Cortex of kidney (tissue), 1 donor: ENCODE measurements around the gene GFI1.
"Not testable (repeated sequence)": the region's sequence is repeated elsewhere in the genome, so short reads cannot be mapped to it uniquely, and the experiment has no call there.

ENCODE experiments used
- DNase-seq: peaks from one replicate; lab custom pipeline; 2025; lab: John Stamatoyannopoulos, UW

GFI1 gene

DNA sequence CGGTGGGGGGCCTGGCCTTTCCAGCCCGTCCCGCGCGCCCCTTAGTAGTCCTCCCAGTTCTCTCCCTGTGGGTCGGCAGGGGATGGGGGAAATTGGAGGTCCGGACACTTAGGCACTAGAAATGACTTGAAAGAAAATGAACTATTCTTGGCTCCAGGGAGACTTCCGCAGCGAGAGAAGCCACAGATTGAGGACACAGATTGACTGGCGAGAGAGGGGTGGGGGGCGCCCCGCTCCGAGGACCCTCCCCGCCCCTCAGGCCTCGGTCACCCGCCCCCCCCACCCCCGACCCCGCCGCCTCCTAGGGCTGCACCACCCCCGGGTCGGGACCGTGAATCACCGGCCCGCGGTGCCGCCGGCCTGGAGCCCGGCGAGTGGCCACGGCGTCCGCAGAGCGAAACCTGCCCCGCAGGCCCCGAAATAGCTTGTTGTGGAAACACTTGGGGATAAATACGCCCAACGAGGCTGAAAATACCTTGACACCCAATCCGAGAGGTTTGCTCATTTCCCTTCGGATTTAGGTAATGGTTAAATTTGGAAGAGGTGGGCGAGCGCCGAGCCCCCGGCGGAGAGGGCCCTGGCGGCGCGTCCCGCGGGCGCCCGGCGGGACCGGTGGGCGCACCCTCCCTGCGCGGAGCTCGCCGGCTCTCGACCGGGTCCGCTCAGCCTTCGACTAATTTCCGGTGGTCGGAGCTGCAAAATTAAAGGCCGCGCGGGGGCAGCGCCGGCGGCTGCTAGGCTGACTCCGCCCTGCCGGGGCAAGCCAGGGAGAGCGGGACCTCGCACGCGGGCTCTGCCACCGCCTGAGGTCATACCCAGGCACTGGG lies at the start of gene GFI1:
Gene GFI1, minus strand, starts transcription at position 675 of the 827 bp plus-strand sequence. CDS start 3,438 bp downstream, outside the sequence.
- DNase-seq = no peak

DNA sequence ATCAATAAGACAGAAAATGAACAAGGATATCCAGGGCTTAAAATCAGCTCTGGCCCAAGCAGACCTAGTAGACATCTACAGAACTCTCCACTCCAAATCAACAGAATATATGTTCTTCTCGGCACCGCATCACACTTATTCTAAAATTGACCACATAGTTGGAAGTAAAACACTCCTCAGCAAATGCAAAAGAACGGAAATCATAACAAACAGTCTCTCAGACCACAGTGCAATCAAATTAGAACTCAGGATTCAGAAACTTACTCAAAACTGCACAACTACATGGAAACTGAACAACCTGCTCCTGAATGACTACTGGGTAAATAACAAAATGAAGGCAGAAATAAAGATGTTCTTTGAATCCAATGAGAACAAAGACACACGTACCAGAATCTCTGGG lies 45.6 kb upstream of the GFI1 start:
- not testable (repeated sequence) for DNase-seq

DNA sequence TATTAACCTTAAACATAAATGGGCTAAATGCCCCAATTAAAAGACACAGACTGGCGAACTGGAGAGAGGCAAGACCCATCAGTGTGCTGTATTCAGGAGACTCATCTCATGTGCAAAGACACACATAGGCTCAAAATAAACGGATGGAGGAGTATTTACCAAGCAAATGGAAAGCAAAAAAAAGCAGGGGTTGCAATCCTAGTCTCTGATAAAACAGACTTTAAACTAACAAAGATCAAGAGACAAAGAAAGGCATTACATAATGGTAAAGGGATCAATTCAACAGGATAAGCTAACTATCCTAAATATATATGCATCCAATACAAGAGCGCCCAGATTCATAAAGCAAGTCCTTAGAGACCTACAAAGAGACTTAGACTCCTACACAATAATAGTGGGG lies 45.2 kb upstream of the GFI1 start:
- not testable (repeated sequence) for DNase-seq

DNA sequence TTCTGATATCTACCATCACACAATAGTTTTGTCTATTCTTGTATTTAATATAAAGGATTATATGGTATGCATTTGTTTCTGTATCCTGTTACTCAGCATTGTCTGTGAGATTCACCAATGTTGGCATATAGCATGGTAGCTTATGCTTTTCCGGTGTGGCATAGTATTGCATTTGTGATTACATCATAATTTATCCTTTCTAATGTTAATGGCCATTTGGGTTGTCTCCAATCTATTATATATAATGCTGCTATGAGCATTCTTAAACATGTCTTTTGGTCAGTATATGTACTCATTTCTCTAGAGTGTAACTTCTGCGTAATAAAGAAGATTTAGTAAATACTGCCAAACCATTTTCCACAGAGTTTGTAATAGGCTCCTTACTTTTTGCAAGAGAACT lies 40.9 kb upstream of the GFI1 start:
- no peak for DNase-seq

DNA sequence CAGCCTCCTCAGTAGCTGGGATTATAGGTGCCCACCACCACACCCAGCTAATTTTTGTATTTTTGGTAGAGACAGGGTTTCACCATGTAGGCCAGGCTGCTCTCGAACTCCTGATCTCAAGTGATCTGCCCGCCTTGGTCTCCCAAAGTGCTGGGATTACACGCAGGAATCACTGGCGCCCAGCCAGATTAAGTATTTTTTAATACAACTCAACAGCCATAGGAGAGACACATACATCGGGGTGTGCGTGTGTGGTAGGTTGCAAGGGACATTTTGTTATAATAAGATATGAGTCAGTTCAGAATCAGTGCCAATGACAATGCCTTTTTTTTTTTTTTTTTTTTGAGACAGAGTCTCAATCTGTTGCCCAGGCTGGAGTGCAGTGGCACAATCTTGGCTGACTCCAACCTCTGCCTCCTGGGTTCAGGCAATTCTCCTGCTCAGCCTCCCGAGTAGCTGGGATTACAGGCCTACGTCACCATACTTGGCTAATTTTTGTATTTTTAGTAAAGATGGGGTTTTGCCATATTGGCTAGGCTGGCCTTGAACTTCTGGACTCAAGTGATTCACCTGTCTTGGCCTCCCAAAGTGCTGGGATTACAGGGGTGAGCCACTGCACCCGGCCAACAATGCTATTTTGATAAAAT lies 38.3 kb upstream of the GFI1 start:
- not testable (repeated sequence) for DNase-seq

DNA sequence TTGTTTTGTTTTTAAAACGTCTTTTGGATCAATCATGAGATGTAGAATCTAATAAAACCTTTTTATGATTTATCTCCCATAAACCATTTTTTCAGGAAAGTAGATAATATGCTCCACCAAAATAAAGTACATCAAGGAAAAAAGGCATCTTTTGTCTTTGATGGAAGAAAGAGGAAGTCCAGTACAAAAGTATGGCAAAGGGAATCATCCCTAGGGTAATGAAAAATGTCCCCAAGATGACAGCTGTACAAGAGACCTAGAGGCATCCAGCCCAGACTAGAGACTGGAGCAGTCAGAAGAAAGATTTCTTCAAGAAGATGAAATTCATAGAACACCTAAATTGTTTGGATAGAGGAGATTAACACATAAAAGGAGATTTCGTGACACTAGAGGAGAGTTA lies 32.3 kb upstream of the GFI1 start:
- no peak for DNase-seq

DNA sequence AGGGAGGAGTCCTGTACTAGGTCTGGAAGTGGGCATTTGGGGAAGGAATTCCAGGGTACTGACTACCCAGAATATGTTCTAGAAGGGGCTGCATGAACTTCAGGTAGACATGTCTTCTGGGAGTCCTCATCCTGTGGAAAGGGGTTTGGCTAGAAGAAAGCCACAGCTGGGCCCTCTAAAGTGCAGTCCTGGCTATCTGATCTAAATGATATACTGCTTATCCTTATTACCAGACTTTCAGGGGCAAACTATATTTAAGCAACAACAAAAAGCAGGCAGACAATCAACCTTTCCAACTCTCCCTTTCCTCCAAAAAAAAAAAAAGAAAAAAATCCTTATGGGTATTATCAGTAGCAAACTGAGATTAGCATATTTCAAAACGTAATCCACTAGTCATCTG lies 29.8 kb upstream of the GFI1 start:
- no peak for DNase-seq

DNA sequence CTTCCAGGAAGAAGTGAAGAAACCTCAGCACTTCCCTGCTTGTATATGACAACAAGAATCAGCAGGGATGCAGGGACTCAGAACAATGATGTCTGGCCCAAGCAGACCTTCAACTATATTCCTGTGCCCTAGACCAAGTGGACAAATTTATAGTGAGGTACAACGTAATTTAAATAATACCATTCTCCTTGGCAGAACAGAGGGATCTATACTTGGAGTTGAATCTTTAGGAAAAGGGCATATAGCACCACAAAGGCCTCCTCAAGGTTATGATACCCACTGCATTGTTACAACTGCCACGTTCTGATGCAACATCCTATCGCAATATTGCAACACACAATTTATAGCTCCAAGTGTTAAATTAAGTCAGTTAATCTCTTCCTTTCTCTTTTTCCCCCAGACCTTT lies 29.1 kb upstream of the GFI1 start:
- no peak for DNase-seq

DNA sequence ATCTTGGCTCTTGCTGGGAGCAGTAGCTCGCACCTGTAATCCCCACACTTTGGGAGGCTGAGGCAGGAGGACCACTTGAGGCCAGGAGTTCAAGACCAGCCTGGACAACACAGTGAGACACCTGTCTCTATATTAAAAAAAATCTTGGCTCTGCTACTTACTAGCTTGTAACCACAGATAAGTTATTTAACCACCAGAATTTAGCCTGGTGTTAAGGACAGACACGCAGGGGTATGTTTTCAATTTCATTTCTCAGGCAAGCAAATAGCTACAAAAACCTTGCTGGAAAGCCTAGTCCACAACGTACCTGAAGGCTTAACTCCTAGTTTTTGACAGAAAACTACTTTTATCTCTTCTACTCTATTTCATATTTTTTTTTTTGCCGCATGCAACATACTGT lies 24.8 kb upstream of the GFI1 start:
- no peak for DNase-seq

DNA sequence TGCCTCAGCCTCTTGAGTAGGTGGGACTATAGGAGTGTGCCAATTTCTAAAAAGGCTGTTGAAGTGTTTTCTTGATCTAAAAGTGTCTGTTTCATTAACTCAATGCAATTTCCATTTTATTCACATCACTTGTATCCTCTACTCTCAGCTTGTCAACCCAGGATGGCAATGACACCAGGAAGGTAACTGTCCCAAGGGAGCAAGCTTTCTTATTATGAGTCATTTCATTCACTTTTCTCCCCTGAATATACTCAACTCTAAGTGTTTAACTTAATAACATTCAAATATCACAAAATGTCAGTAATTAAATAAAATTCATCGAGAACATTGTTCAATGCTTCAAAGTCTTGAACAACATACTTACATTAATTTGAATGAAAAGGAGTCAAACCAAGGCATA lies 22.9 kb upstream of the GFI1 start:
- DNase-seq = no peak

DNA sequence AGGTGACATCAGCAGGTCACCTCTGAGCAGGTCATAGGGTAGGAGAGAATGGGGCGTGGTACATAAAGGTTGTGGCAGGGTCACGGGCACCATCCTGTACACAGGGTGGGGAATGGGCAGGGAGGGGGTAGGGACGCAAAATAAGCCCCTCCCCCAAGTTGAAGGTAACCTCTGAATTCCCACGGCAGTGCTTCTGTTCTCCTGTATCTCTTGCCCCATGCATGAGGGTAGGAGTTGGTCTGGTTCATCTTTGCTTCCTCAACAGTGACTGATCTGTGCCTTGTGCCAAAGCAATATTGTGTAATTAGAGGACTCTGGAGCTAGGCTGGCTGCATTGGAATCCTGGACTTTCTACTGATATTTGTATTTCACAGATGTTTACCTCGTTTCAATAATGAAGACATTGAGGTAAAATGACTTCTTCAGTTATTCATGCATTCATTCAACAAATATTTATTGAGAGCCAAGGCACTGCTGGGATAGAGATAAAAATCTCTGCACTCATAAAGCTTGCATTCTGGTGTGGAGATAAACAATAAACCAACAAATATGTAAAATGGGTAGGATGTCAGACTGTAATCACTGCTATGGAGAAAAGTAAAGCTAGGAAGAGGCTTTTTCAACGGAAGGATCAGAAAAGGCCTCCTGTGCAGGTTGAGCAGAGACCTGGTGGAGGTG lies 18.4 kb upstream of the GFI1 start:
- no peak for DNase-seq

DNA sequence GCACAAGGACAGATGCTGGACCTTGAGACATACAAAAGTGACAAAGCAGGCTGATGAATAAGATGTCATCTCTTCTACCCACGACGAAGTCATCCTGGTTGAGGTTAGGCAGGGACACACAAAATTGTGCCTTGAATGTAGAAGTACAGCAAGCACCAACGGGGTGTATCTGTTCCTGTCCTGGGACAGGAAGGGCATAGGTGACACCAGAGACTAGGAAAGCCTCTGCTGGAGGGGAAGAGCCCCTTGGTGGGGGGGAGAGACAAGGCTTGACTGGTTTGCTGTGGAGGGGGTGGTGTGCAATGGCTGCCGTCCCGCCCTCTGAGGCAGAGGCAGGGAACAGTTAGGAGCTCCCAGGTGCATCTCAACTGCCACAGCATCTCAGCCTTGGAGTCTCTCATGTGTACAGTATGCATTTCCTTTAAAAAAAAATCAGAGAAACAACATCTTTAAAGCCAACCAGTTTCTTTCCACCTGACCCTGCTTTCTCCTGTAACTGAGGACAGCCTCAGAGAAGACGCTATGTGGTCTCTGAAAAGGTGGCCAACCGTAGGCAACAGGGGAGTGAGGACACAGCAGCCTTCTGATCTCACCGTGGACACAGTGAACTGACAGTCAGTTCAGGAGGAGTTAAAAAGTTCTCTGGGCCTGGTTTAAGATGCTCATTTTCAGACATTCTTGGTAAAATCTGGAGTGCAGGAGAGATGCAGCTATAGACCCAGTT lies 17.7 kb upstream of the GFI1 start:
- DNase-seq = no peak

DNA sequence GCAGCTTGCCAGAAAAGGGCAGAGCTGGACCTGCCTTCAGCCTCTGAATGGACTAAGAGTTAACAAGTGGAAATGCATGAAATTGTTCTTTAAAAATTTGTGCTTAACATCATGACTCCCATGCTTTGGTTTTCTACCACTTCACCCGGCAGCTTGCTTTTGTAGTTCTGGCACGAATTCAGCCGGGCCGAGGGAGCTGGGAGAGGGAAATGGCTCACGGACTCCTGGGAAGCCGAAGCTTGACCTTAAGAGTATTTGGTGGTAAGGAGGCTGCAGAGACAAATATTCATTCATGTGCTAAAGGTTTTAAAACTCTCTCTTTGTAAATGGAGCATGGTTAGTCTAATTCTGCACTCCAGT lies 17.2 kb upstream of the GFI1 start:
- no peak for DNase-seq

DNA sequence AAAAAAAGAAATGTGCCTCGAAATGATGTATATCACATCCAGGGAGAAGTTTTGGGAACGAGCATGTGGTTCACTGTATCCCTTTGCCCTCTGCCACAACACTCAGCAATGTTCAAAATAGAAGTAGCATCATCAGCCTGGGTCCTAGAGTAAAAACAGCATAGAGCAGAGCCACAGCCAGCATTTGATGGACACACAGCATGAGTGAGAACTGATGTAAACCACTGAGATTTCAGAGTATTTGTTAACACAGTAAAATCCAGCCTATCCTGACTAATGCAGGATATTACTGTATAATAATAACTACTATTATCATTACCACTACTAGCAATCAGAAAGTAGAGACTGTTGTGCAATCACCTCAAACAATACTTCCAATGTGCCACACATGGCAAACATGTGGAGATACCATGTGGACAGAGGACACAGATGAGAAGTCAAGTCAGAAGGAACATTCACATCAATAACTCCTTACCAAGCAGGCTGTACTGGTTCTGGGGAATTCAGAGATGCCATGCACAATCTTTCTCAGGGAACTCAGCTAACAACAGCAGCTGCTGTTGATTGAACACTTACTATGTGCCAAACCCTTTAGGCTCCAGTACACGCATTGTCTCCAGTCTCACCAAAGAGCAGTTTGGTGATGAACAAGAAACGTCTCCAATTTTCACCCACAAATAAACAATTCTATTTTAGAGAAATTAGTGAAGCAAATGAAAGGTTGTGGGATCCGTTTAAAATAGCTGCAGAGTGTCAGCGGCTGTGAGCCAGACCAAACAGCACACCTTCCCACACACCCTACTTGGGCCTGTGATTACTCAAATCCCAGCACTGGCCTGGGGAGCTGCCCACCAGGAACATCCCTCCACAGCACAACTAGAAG lies 16.6 kb upstream of the GFI1 start:
- no peak for DNase-seq

DNA sequence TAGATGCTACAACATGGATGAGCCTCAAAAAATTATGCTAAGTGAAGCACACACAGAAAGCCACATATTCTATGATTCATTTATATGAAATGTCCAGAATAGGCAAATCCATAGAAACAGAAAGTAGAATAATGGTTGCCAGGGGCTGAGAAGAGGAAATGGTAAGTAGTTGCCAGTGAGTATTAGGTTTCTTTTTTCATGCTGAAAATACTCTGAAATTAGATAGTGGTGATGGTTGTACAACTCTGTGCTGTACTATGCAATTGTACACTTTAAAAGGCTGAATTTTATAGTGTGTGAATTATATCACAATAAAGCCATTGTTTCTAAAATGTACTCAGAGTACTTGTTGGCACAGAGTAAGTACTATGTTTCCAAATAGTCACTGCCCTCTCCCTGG lies 15.5 kb upstream of the GFI1 start:
- DNase-seq = no peak

DNA sequence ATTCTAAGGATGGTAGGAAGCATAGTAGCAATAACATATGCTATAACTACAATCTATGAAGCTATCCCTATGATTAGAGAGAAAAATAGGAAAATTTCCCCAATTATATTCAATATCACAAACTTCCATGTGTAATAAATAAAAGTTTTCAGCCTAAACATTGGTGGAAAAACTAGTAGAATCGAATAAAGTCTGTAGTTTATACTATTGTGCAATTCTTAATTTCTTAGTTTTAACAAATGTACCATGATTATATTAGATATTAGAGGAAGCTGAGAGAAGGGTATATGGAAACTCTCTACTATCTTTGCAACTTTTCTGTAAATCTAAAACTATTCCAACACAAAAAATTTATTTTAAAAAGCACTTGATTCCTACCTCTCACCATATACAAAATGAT lies 13.8 kb upstream of the GFI1 start:
- DNase-seq = no peak

DNA sequence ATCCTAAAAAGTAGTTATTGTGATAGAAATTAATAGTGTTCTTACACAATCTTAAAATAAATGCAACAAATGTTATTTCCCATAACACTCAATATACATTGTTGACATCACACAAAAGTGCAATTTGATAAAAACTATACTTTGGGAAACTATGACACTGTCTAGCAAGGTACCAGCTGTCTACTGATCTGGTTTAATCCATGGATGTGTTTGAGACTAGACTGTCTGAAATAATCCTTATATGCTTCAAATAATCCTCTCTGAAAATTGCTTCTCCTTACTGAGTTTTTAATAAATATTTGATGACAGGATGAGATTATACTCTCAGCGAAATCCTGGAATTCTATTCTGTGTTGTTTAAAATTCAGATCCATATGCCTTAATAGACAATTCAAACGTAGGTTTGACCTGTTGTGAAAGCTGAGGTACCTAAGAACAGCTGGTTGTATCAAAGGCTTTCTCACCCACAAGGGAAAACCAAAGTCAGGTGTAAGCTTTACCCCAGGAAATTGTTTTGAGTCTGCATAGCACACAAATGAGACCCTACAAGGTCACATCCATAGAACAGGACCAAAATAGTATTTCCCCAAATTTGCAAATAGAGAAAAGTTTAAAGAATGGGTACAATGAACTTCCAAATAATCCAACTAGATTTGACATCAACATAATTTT lies 8.8 kb upstream of the GFI1 start:
- no peak for DNase-seq

DNA sequence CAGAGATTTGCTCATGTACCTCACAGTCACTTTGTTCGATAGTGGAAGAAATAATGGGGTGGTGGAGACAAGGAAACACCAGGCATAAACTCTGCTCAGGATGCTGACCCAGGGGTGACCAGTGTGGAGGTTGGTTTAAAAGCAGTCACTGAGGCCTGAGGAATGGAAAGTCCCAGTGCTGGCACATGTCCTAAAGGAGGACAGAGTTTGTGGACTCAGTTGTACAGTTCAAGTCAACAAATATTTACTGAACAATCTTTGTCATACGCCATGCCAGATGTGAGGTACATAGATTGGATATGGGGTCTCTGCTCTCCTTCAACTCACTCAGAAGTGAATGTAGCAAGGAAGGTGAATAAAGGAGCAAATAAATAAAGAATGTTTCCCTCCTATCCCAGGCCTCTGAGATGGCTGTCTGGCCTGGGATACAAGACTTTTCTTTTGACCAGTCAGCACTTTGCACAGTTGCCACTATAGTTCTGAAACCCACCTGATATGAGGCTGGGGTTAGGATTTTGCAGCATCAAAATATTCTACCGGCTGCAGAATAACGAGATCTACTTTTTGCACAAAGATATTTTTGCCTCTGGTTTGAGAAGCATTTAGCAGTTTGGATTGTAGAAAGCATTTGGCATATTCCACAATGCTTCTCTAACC lies 7.9 kb upstream of the GFI1 start:
- DNase-seq = no peak

DNA sequence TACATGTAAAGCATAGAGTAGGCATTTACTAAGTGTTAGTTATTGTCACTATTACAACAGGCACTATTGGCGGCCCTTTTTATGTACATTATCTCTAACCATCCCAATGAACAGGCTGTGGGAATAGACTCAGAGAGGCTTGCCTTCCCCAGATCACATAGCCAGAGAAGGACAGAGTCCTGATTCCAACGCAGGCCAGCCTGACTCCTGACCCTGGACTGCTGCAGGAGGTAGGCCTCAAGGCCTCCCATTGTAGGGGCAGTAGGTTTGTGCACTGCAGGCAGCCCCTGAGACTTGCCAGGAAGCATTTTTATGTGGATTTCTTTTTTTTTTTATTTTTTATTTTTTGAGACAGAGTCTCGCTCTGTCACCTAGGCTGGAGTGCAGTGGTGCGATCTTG lies 6.4 kb upstream of the GFI1 start:
- DNase-seq = no peak

DNA sequence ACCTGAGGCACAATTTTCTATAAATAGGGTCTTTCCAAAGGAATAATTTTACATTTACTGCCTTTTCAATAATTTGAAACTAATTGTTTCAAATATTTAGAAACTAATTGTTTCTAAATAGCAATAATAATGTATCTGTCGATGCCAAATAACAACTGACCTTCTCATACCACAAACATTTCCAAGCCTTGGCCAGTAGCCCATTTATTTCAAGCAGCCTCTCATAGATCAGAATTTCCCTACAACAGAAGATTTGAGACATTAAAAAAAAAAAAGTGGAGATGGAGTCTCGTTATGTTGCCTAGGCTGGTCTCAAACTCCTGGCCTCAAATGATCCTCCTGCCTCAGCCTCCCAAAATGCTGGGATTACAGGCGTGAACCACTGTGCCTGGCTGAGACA lies 2.1 kb upstream of the GFI1 start:
- DNase-seq = no peak
